Endodermal cell (in vitro differentiated cells): ENCODE measurements around the gene CEND1. TPM values are rescaled to one million over a fixed set of nuclear protein-coding genes. Genes with fewer than 3 reads are reported as not detected.

Source experiments
- DNase-seq: peaks from one replicate; pipeline ENCODE4 v3.0.0-alpha.2; 2017
- H3K27ac ChIP-seq: 2 replicates; pipeline ENCODE4 v1.5.1; 2013; ENCODE audit warnings: mild to moderate bottlenecking, low read depth, low read length, moderate library complexity
- H3K27me3 ChIP-seq: 2 replicates; pipeline ENCODE4 v1.6.1; 2013; ENCODE audit warnings: mild to moderate bottlenecking, low read length, moderate library complexity; ENCODE audit not compliant: insufficient read depth, control insufficient read depth, poor library complexity, severe bottlenecking
- H3K36me3 ChIP-seq: 2 replicates; pipeline ENCODE4 v1.7.0; 2013; ENCODE audit warnings: mild to moderate bottlenecking, low read length, moderate library complexity; ENCODE audit not compliant: control insufficient read depth, insufficient read depth
- H3K4me1 ChIP-seq: one replicate; pipeline ENCODE4 v1.7.0; 2013; ENCODE audit warnings: low read length; ENCODE audit not compliant: control insufficient read depth, insufficient read depth
- H3K4me3 ChIP-seq: 2 replicates; pipeline ENCODE4 v1.5.1; 2013; ENCODE audit warnings: mild to moderate bottlenecking, low read length, moderate library complexity
- H3K9ac ChIP-seq: 2 replicates; pipeline ENCODE4 v1.6.1; 2013; ENCODE audit warnings: mild to moderate bottlenecking, low read length, moderate library complexity; ENCODE audit not compliant: poor library complexity, severe bottlenecking; ENCODE audit errors: extremely low read depth
- H3K9me3 ChIP-seq: 2 replicates; pipeline ENCODE4 v1.6.1; 2013; ENCODE audit warnings: mild to moderate bottlenecking, low read length, moderate library complexity; ENCODE audit not compliant: control insufficient read depth
- H3K27ac Mint-ChIP-seq: 2 replicates; pipeline ENCODE4 v1.8.0; 2020; ENCODE audit warnings: mixed read lengths
- H3K27me3 Mint-ChIP-seq: 2 replicates; pipeline ENCODE4 v1.8.0; 2021; ENCODE audit warnings: mild to moderate bottlenecking, mixed read lengths; ENCODE audit not compliant: insufficient read depth
- H3K36me3 Mint-ChIP-seq: 2 replicates; pipeline ENCODE4 v1.8.0; 2020; ENCODE audit warnings: low read depth, mixed read lengths
- H3K4me1 Mint-ChIP-seq: 2 replicates; pipeline ENCODE4 v1.8.0; 2020; ENCODE audit warnings: mixed read lengths
- H3K4me3 Mint-ChIP-seq: 2 replicates; pipeline ENCODE4 v1.8.0; 2020; ENCODE audit warnings: mild to moderate bottlenecking, moderate library complexity, mixed read lengths
- H3K9me3 Mint-ChIP-seq: 2 replicates; pipeline ENCODE4 v1.8.0; 2020; ENCODE audit warnings: mild to moderate bottlenecking, mixed read lengths
- WGBS, 2 experiments: methylation state at CpG; one replicate each; pipeline versions ENCODE4 v1.1.5 to v1.1.7; 2013; ENCODE audit warnings: missing lambda C conversion rate in 2 of 2, mixed read lengths in 1 of 2; ENCODE audit not compliant: insufficient coverage in 1 of 2, insufficient read length in 1 of 2; 5-methylcytosine and 5-hydroxymethylcytosine counted together
- total RNA-seq, 2 donors: library from RNA; stranded (reverse); fragmentation: NEBNext Ultra II Directional in 1 of 2; extraction: Animal tissue kit (Norgen Biotek cat#: 25700) in 1 of 2; gene quantifications; 2 replicates in 1 of 2; 3 replicates in 1 of 2; pipeline ENCODE4 v1.2.1, GENCODE V29; 2021
- TF ChIP-seq, protein P1 (sequence below): fragments of 200-600 bp; sonication (generic); conservative IDR thresholded peaks from 2 replicates; pipeline ENCODE4 v1.5.0; 2021; ENCODE audit warnings: antibody characterized with exemption, mild to moderate bottlenecking

CEND1 gene
- total RNA-seq, 2 donors from 2014 or later: not detected

DNA sequence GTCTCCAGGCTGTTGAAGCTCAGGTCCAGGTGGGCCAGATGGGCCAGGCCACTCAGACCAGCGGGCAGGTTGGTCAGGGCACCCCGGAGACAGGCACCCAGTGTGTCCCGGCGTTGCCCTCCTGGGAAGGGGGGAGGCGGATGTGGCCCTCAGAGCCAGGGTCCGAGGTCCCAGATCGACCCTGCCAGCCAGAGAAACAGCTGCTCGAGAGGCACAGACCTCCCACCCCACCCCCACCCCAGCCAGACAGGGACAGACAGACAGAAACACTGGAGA, 13.5 kb upstream of the CEND1 start:
- H3K27me3 ChIP-seq: no peaks in the 10 kb centered on the region
- no peak for DNase-seq
- 89 to 94% methylated on average over 4 of the region's 8 CpGs for WGBS, 2 experiments
- no peaks in the 10 kb centered on the region for H3K9me3 ChIP-seq
- H3K9me3 Mint-ChIP-seq: no peaks in the 10 kb centered on the region
- peaks cover 5% of the 10 kb centered on the region for H3K36me3 ChIP-seq
- H3K4me3 ChIP-seq: no peak overlapping the region
- no peaks in the 10 kb centered on the region for H3K4me1 Mint-ChIP-seq
- no peak overlapping the region for H3K9ac ChIP-seq
- H3K4me3 Mint-ChIP-seq: peak overlapping the region; percentile 63
- no peaks in the 10 kb centered on the region for H3K27me3 Mint-ChIP-seq
- TF ChIP-seq, protein P1, sequence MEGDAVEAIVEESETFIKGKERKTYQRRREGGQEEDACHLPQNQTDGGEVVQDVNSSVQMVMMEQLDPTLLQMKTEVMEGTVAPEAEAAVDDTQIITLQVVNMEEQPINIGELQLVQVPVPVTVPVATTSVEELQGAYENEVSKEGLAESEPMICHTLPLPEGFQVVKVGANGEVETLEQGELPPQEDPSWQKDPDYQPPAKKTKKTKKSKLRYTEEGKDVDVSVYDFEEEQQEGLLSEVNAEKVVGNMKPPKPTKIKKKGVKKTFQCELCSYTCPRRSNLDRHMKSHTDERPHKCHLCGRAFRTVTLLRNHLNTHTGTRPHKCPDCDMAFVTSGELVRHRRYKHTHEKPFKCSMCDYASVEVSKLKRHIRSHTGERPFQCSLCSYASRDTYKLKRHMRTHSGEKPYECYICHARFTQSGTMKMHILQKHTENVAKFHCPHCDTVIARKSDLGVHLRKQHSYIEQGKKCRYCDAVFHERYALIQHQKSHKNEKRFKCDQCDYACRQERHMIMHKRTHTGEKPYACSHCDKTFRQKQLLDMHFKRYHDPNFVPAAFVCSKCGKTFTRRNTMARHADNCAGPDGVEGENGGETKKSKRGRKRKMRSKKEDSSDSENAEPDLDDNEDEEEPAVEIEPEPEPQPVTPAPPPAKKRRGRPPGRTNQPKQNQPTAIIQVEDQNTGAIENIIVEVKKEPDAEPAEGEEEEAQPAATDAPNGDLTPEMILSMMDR: no peak
- peaks cover 6% of the 10 kb centered on the region for H3K36me3 Mint-ChIP-seq
- no peak overlapping the region for H3K27ac Mint-ChIP-seq
- H3K27ac ChIP-seq: no peak overlapping the region
- no peaks in the 10 kb centered on the region for H3K4me1 ChIP-seq

DNA sequence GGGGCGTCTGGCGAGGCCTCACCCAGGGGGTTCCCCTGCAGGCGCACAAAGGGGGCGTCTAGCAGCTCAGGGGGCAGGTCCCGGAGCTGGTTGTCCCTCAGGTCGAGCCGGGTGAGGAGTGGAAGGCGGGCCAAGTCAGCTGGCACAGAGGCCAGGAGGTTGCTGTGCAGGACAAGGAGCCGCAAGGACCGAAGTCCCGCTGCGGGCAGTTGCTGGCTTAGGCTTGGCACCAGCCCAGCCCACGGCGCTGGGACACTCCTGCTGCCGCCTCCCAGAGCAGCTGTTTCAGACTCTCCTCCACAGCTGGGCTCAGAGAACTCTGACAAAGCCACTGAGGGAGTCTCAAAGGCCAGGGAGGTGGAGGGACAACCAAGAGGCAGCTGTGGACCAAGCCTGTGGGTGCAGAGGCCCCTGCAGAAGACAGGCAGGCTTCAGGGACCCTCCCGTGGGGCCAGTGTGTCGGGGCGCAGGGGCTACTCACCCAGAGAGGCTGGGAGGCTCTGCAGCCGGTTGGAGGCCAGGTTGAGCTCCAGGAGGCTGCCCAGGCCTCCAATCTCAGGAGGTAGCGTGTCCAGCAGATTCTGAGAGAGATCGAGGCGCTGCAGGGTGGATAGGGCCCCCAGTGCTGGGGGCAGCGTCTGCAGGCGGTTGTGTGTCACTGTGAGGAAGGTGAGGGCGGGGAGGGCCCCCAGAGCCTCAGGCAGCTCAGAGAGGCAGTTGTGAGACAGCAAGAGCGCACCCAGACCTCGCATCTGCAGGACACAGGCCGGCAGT, 13.0 kb upstream of the CEND1 start:
- Histone ChIP-seq H3K9ac (no peak overlapping the region), H3K9me3 (no peaks in the 10 kb centered on the region)
- H3K4me3 Mint-ChIP-seq: no peak overlapping the region

DNA sequence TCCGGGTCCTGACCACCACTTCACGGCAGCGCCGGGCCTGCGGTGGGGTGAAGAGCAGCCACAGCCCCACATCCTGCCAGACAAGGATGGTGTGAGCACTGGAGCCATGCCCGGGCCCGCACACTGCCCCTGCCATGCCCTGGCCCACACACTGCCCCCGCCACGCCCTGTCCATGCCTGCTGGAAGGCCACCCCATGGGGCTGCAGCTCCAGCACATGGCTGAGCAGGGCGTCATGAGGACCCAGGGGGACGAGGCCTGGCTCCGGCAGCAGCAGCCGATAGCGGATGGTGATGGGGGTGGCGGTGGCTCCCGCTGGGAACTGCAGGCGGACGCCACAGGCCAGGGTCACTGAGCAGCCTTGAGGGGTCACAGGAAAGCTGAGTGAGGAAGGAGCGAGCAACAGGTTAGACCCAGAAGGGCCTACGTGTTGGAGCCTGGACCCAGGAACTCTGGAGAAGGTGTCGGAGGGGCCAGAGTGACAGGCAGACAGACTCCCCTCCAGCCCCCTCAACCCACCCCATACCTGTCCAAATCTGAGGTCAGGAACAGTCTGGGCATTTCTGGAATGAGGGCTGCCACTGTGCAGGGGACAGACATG, 12.2 kb upstream of the CEND1 start:
- no peaks in the 10 kb centered on the region for H3K4me1 Mint-ChIP-seq
- H3K27me3 ChIP-seq: no peaks in the 10 kb centered on the region
- no peaks in the 10 kb centered on the region for H3K9me3 ChIP-seq
- H3K4me3 ChIP-seq: no peak overlapping the region
- no peak overlapping the region for H3K9ac ChIP-seq
- no peaks in the 10 kb centered on the region for H3K9me3 Mint-ChIP-seq
- 93 to 97% methylated on average over 11 to 21 of the region's 21 CpGs for WGBS, 2 experiments
- no peak overlapping the region for H3K4me3 Mint-ChIP-seq
- H3K27me3 Mint-ChIP-seq: no peaks in the 10 kb centered on the region
- H3K36me3 ChIP-seq: peaks cover 5% of the 10 kb centered on the region
- peaks cover 6% of the 10 kb centered on the region for H3K36me3 Mint-ChIP-seq
- TF ChIP-seq, protein P1: no peak
- H3K27ac ChIP-seq: no peak overlapping the region
- H3K27ac Mint-ChIP-seq: no peak overlapping the region
- H3K4me1 ChIP-seq: no peaks in the 10 kb centered on the region
- DNase-seq: no peak

More for the DNA sequence above, 13.0 kb upstream of the CEND1 start:
- DNase-seq: no peak
- Mint-ChIP-seq H3K27me3 (no peaks in the 10 kb centered on the region), H3K36me3 (peaks cover 6% of the 10 kb centered on the region), H3K9me3 (no peaks in the 10 kb centered on the region), H3K27ac (no peak overlapping the region), H3K4me1 (no peaks in the 10 kb centered on the region)
- TF ChIP-seq, protein P1: no peak
- no peak overlapping the region for H3K4me3 ChIP-seq
- no peaks in the 10 kb centered on the region for H3K27me3 ChIP-seq
- no peaks in the 10 kb centered on the region for H3K4me1 ChIP-seq
- H3K27ac ChIP-seq: no peak overlapping the region
- 92 to 95% methylated on average over 20 to 28 of the region's 28 CpGs for WGBS, 2 experiments
- H3K36me3 ChIP-seq: peaks cover 5% of the 10 kb centered on the region
